WTC11 (cell line): ENCODE measurements around the gene MIDN. TPM values are rescaled to one million over a fixed set of nuclear protein-coding genes. Genes with fewer than 3 reads are reported as not detected.

Experiments used
- ATAC-seq: fragments of 200-7000 bp; cut with Tn5 transposase; 2 replicates; pipeline ENCODE4 v1.10.0; 2021; ENCODE audit warnings: mild to moderate bottlenecking, moderate library complexity
- CTCF ChIA-PET: fragments of 300-600 bp; sonication (Branson Sonifier 250); formaldehyde crosslinking; loops from one replicate; lab custom pipeline; 2021; ENCODE audit warnings: antibody characterized with exemption; lab: Charles Lee
- POLR2A ChIA-PET: fragments of 350-600 bp; sonication (Branson Sonifier 250); formaldehyde crosslinking; loops from one replicate; lab custom pipeline; 2021; ENCODE audit warnings: antibody characterized with exemption; lab: Charles Lee
- DNase-seq: peaks from one replicate; pipeline ENCODE4 v3.0.0; 2021; ENCODE audit warnings: low spot score
- H3K27ac Mint-ChIP-seq: 2 replicates; pipeline ENCODE4 v1.8.0; 2021; ENCODE audit warnings: mixed read lengths
- H3K27me3 Mint-ChIP-seq: 2 replicates; pipeline ENCODE4 v1.8.0; 2021; ENCODE audit warnings: low read depth, mild to moderate bottlenecking, moderate library complexity, mixed read lengths
- H3K36me3 Mint-ChIP-seq: 2 replicates; pipeline ENCODE4 v1.8.0; 2021; ENCODE audit warnings: mixed read lengths
- H3K4me1 Mint-ChIP-seq: 2 replicates; pipeline ENCODE4 v1.8.0; 2022; ENCODE audit warnings: mixed read lengths
- H3K4me3 Mint-ChIP-seq: 2 replicates; pipeline ENCODE4 v1.8.0; 2021; ENCODE audit warnings: mild to moderate bottlenecking, moderate library complexity, mixed read lengths
- H3K9me3 Mint-ChIP-seq: 2 replicates; pipeline ENCODE4 v1.8.0; 2021; ENCODE audit warnings: mixed read lengths
- GTF2I ChIP-seq: fragments of 250-450 bp; sonication (Bioruptor Pico); conservative IDR thresholded peaks from 2 replicates; pipeline ENCODE4 v1.4.0; 2021; ENCODE audit warnings: mild to moderate bottlenecking
- NFATC4 ChIP-seq: fragments of 250-450 bp; sonication (Bioruptor Pico); IDR thresholded peaks from 2 replicates; pipeline ENCODE4 v1.9.0; 2021; ENCODE audit warnings: mild to moderate bottlenecking
- PRRX2 ChIP-seq: fragments of 250-450 bp; sonication (Bioruptor Pico); IDR thresholded peaks from 2 replicates; pipeline ENCODE4 v1.8.0; 2021; ENCODE audit warnings: mild to moderate bottlenecking
- TEAD4 ChIP-seq: sonication (generic); formaldehyde crosslinking; IDR thresholded peaks from 2 replicates; pipeline ENCODE4 v1.8.0; 2022; ENCODE audit warnings: mild to moderate bottlenecking, missing genetic modification reagents
- TP53 ChIP-seq: sonication (generic); formaldehyde crosslinking; IDR thresholded peaks from 2 replicates; pipeline ENCODE4 v1.8.1; 2023; ENCODE audit warnings: mild to moderate bottlenecking, missing genetic modification reagents
- ZNF396 ChIP-seq: fragments of 250-450 bp; sonication (Bioruptor Pico); IDR thresholded peaks from 2 replicates; pipeline ENCODE4 v1.8.0; 2021; ENCODE audit warnings: mild to moderate bottlenecking, moderate library complexity, borderline replicate concordance
- total RNA-seq: library from RNA; stranded (reverse); gene quantifications from 3 replicates; pipeline ENCODE4 v1.2.3, GENCODE V29; 2021
- TF ChIP-seq, protein P1 (sequence below): sonication (generic); formaldehyde crosslinking; IDR thresholded peaks from 2 replicates; pipeline ENCODE4 v1.8.1; 2023; ENCODE audit warnings: mild to moderate bottlenecking, missing genetic modification reagents
- TF ChIP-seq, protein P2 (sequence below): fragments of 250-450 bp; sonication (Bioruptor Pico); IDR thresholded peaks from 2 replicates; pipeline ENCODE4 v1.9.0; 2021; ENCODE audit warnings: mild to moderate bottlenecking, borderline replicate concordance
- TF ChIP-seq, protein P3 (sequence below): sonication (generic); formaldehyde crosslinking; IDR thresholded peaks from 2 replicates; pipeline ENCODE4 v1.8.0; 2022; ENCODE audit warnings: mild to moderate bottlenecking, missing genetic modification reagents
- TF ChIP-seq, protein P4 (sequence below): sonication (generic); formaldehyde crosslinking; IDR thresholded peaks from 2 replicates; pipeline ENCODE4 v1.8.0; 2023; ENCODE audit warnings: mild to moderate bottlenecking, missing genetic modification reagents
- TF ChIP-seq, protein P5 (sequence below): sonication (generic); formaldehyde crosslinking; IDR thresholded peaks from 2 replicates; pipeline ENCODE4 v1.8.0; 2022; ENCODE audit warnings: mild to moderate bottlenecking, missing genetic modification reagents
- TF ChIP-seq, protein P6 (sequence below): fragments of 250-450 bp; sonication (Bioruptor Pico); IDR thresholded peaks from 2 replicates; pipeline ENCODE4 v1.8.0; 2021; ENCODE audit warnings: mild to moderate bottlenecking
- TF ChIP-seq, protein P7 (sequence below): sonication (generic); formaldehyde crosslinking; IDR thresholded peaks from 2 replicates; pipeline ENCODE4 v1.8.1; 2023; ENCODE audit warnings: mild to moderate bottlenecking, missing genetic modification reagents, borderline replicate concordance

The MIDN gene
- total RNA-seq, 1 experiment from 2014 or later: 189 TPM

DNA sequence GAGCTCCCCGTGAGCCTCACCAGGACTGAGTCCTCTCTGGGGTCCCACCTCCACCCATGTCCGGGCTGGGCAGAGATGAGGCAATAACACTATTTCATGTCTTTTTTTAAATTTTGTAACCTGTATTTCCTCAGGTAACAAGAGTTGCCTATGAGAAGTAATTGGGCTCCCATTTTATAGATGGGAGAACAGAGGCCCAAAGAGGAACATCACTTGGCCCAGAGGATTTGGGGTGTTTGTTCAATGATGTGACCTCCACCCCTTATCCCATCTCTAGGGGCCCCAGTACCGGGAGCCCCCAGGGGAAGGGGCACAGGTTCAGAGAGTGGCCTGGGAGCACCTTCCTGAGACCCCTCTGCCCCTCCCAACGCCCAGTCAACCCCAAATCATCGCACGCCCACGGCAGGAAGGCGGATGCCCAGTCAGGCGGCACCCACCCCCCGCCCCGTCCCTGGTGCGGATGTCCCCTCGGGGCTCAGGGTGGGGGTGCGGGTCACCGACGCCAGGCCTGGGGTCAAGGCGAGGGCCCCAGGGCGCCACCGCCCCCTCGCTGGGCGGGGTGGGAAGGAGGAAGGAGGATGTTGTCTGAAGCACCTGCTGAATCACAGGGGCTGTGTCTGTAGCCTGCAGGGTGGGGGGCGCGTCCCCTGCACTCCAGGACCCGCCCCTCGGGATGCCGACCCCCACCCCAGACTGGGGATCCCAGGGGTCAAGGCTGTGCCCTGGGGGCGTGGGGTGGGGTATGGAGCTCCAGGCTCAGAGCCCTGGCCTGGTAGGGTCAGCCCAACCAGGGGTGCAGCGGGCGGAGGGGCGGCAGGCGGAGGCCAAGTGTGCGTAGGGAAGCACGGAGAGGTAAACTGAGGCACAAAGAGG is 11.7 kb downstream of the MIDN start (continued):
- TF ChIP-seq, protein P1, sequence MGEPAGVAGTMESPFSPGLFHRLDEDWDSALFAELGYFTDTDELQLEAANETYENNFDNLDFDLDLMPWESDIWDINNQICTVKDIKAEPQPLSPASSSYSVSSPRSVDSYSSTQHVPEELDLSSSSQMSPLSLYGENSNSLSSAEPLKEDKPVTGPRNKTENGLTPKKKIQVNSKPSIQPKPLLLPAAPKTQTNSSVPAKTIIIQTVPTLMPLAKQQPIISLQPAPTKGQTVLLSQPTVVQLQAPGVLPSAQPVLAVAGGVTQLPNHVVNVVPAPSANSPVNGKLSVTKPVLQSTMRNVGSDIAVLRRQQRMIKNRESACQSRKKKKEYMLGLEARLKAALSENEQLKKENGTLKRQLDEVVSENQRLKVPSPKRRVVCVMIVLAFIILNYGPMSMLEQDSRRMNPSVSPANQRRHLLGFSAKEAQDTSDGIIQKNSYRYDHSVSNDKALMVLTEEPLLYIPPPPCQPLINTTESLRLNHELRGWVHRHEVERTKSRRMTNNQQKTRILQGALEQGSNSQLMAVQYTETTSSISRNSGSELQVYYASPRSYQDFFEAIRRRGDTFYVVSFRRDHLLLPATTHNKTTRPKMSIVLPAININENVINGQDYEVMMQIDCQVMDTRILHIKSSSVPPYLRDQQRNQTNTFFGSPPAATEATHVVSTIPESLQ (CRISPR knock-in tag): no peak
- 0 out of 2 replicates have a peak, but pooled peaks have one; percentile 47 for TF ChIP-seq PRRX2 (CRISPR knock-in tag)
- TF ChIP-seq, protein P2, sequence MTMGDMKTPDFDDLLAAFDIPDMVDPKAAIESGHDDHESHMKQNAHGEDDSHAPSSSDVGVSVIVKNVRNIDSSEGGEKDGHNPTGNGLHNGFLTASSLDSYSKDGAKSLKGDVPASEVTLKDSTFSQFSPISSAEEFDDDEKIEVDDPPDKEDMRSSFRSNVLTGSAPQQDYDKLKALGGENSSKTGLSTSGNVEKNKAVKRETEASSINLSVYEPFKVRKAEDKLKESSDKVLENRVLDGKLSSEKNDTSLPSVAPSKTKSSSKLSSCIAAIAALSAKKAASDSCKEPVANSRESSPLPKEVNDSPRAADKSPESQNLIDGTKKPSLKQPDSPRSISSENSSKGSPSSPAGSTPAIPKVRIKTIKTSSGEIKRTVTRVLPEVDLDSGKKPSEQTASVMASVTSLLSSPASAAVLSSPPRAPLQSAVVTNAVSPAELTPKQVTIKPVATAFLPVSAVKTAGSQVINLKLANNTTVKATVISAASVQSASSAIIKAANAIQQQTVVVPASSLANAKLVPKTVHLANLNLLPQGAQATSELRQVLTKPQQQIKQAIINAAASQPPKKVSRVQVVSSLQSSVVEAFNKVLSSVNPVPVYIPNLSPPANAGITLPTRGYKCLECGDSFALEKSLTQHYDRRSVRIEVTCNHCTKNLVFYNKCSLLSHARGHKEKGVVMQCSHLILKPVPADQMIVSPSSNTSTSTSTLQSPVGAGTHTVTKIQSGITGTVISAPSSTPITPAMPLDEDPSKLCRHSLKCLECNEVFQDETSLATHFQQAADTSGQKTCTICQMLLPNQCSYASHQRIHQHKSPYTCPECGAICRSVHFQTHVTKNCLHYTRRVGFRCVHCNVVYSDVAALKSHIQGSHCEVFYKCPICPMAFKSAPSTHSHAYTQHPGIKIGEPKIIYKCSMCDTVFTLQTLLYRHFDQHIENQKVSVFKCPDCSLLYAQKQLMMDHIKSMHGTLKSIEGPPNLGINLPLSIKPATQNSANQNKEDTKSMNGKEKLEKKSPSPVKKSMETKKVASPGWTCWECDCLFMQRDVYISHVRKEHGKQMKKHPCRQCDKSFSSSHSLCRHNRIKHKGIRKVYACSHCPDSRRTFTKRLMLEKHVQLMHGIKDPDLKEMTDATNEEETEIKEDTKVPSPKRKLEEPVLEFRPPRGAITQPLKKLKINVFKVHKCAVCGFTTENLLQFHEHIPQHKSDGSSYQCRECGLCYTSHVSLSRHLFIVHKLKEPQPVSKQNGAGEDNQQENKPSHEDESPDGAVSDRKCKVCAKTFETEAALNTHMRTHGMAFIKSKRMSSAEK (CRISPR knock-in tag): peak; percentile 73; the same call in 1 of the 2 replicates
- no peak for TF ChIP-seq TEAD4 (CRISPR knock-in tag)
- TF ChIP-seq GTF2I (CRISPR knock-in tag): peak; percentile 71; the same call in 1 of the 2 replicates
- TF ChIP-seq, protein P3, sequence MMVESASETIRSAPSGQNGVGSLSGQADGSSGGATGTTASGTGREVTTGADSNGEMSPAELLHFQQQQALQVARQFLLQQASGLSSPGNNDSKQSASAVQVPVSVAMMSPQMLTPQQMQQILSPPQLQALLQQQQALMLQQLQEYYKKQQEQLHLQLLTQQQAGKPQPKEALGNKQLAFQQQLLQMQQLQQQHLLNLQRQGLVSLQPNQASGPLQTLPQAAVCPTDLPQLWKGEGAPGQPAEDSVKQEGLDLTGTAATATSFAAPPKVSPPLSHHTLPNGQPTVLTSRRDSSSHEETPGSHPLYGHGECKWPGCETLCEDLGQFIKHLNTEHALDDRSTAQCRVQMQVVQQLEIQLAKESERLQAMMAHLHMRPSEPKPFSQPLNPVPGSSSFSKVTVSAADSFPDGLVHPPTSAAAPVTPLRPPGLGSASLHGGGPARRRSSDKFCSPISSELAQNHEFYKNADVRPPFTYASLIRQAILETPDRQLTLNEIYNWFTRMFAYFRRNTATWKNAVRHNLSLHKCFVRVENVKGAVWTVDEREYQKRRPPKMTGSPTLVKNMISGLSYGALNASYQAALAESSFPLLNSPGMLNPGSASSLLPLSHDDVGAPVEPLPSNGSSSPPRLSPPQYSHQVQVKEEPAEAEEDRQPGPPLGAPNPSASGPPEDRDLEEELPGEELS (CRISPR knock-in tag): no peak
- no peak for TF ChIP-seq TP53 (CRISPR knock-in tag)
- TF ChIP-seq NFATC4 (CRISPR knock-in tag): peak; percentile 20; the same call in 1 of the 2 replicates
- TF ChIP-seq, protein P4, sequence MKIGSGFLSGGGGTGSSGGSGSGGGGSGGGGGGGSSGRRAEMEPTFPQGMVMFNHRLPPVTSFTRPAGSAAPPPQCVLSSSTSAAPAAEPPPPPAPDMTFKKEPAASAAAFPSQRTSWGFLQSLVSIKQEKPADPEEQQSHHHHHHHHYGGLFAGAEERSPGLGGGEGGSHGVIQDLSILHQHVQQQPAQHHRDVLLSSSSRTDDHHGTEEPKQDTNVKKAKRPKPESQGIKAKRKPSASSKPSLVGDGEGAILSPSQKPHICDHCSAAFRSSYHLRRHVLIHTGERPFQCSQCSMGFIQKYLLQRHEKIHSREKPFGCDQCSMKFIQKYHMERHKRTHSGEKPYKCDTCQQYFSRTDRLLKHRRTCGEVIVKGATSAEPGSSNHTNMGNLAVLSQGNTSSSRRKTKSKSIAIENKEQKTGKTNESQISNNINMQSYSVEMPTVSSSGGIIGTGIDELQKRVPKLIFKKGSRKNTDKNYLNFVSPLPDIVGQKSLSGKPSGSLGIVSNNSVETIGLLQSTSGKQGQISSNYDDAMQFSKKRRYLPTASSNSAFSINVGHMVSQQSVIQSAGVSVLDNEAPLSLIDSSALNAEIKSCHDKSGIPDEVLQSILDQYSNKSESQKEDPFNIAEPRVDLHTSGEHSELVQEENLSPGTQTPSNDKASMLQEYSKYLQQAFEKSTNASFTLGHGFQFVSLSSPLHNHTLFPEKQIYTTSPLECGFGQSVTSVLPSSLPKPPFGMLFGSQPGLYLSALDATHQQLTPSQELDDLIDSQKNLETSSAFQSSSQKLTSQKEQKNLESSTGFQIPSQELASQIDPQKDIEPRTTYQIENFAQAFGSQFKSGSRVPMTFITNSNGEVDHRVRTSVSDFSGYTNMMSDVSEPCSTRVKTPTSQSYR (CRISPR knock-in tag): 0 out of 2 replicates have a peak, but pooled peaks have one; percentile 24
- TF ChIP-seq ZNF396 (CRISPR knock-in tag): no peak

DNA sequence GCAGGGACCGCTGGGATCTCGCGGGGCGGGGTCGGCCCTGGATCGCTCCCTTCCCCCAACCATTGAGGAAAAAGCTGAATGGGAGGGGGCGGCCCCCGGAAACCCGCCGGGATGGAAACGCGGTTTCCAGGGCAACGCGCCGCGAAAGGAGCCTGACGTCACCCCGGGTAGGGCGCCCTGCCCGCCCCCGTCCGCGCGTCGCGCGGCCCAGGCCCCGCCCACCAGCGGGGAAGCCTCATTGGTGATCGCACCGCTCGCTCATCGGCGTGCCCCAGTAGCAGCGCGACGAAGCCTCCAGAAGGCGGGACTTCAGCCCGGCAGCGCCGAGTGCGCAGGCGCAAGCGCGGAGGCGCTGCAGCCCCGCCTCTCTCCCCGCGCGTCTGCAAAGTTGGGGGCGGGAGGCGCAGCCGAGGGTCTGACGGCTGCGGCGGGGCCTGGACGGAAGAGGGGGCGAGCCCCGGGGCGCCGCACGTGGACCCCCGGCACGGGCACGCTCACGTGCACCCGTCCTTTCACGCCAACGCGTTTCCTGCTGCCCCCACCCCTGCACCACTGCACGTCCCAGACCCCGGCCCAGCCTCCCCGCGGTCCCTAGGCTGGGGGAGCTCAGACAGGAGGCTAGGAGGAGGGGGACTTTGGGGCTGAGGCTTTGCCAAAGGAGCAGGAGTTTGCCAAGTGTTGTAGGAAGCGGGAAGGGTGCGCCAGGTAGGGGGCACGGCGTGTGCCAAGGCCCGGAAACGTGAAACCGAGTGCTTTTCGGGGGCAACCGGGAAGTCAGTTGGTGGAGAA is 12.6 kb downstream of the MIDN start:
- CTCF ChIA-PET: interaction anchor here (0.6 to 15.6 kb wide), 6 partner anchors 8 to 397 kb away, joined by 3 to 648 read pairs (median 4); partner anchors contain the start of genes ARHGAP45 and ATP5F1D
- H3K36me3 Mint-ChIP-seq: peaks cover 18% of the 10 kb centered on the region
- DNase-seq: peak; percentile 98
- peak; percentile 72 for ATAC-seq
- H3K27ac Mint-ChIP-seq: peak overlapping the region; percentile 86; the same call in 1 of the 2 replicates
- no peaks in the 10 kb centered on the region for H3K9me3 Mint-ChIP-seq
- POLR2A ChIA-PET: interaction anchor here (0.5 to 3.6 kb wide), 5 partner anchors 8 to 230 kb away, joined by 3 to 31 read pairs (median 4); partner anchors contain the start of genes CIRBP and REEP6
- peak overlapping the region; percentile 89 for H3K4me3 Mint-ChIP-seq
- no peaks in the 10 kb centered on the region for H3K27me3 Mint-ChIP-seq
- H3K4me1 Mint-ChIP-seq: peaks cover 57% of the 10 kb centered on the region
- TF ChIP-seq, protein P5, sequence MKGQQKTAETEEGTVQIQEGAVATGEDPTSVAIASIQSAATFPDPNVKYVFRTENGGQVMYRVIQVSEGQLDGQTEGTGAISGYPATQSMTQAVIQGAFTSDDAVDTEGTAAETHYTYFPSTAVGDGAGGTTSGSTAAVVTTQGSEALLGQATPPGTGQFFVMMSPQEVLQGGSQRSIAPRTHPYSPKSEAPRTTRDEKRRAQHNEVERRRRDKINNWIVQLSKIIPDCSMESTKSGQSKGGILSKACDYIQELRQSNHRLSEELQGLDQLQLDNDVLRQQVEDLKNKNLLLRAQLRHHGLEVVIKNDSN (CRISPR knock-in tag): no peak
- TF ChIP-seq, protein P6, sequence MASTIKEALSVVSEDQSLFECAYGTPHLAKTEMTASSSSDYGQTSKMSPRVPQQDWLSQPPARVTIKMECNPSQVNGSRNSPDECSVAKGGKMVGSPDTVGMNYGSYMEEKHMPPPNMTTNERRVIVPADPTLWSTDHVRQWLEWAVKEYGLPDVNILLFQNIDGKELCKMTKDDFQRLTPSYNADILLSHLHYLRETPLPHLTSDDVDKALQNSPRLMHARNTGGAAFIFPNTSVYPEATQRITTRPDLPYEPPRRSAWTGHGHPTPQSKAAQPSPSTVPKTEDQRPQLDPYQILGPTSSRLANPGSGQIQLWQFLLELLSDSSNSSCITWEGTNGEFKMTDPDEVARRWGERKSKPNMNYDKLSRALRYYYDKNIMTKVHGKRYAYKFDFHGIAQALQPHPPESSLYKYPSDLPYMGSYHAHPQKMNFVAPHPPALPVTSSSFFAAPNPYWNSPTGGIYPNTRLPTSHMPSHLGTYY (CRISPR knock-in tag): no peak
- no peak for TF ChIP-seq ZNF396 (CRISPR knock-in tag)
- TF ChIP-seq, protein P7, sequence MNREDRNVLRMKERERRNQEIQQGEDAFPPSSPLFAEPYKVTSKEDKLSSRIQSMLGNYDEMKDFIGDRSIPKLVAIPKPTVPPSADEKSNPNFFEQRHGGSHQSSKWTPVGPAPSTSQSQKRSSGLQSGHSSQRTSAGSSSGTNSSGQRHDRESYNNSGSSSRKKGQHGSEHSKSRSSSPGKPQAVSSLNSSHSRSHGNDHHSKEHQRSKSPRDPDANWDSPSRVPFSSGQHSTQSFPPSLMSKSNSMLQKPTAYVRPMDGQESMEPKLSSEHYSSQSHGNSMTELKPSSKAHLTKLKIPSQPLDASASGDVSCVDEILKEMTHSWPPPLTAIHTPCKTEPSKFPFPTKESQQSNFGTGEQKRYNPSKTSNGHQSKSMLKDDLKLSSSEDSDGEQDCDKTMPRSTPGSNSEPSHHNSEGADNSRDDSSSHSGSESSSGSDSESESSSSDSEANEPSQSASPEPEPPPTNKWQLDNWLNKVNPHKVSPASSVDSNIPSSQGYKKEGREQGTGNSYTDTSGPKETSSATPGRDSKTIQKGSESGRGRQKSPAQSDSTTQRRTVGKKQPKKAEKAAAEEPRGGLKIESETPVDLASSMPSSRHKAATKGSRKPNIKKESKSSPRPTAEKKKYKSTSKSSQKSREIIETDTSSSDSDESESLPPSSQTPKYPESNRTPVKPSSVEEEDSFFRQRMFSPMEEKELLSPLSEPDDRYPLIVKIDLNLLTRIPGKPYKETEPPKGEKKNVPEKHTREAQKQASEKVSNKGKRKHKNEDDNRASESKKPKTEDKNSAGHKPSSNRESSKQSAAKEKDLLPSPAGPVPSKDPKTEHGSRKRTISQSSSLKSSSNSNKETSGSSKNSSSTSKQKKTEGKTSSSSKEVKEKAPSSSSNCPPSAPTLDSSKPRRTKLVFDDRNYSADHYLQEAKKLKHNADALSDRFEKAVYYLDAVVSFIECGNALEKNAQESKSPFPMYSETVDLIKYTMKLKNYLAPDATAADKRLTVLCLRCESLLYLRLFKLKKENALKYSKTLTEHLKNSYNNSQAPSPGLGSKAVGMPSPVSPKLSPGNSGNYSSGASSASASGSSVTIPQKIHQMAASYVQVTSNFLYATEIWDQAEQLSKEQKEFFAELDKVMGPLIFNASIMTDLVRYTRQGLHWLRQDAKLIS: no peak
